Measurements from ENCODE around the gene NPC2. TPM values are rescaled to one million over a fixed set of nuclear protein-coding genes. Genes with fewer than 3 reads are reported as not detected.

NPC2 gene
- total RNA-seq, 1 donor from 2014 or later = 8.6 TPM

DNA sequence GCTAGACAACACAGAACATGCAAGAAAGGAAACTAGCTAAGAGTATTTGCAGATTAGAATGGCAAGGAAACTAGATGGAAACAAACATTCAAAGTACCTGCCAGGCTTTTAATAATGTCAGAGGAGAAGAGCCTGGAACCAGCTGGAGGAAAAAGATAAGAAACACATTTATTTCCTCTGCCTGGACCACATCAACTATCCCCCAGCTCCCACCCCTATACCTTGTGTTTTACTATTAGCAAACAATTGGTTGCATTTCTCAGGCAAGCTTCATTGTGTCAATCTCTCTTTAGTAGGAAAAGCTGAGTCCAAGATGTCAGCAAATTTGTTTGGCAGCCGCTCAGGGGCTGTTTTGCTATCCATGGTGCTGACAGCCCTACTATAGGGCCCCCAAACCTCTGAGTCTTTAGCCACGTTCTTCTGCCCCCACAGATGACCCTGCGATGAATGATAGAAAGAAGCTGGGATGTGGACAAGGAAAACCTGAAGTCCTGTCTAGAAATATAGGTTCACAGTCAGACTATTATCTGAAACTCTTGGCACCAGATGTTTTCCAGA lies 55.5 kb downstream of the NPC2 start:
- peaks cover 16% of the 10 kb centered on the region for H3K27me3 Mint-ChIP-seq (ENCODE audit: insufficient read depth)
- no peak overlapping the region for H3K27ac Mint-ChIP-seq
- H3K36me3 Mint-ChIP-seq (ENCODE audit: low read depth) = no peaks in the 10 kb centered on the region
- DNase-seq (ENCODE audit: low spot score) = no peak
- no peak overlapping the region for H3K4me3 Mint-ChIP-seq
- no peaks in the 10 kb centered on the region for H3K9me3 Mint-ChIP-seq
- no peaks in the 10 kb centered on the region for H3K4me1 Mint-ChIP-seq (ENCODE audit: low read depth)
- intact Hi-C loops (cut with micrococcal nuclease) = no loop called here

DNA sequence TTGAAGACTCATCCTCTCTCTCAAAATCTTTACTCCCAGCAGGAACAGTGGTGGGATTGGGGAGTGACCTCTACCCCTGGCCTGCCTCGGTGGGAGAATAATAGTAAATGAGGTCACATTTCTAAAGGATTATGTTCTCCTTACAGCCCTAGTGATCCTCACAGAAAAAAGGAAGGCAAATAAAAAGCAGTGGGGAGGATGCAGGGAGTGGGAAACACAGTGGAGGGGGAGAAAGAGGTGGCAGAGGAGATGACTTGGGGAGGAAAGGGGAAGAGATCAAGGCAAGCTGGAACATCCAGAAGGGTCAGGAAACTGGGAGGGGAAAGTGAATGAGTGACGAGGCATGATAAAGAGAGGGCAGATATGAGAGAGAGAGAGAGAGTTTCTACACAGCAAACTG lies 58.8 kb downstream of the NPC2 start:
- Mint-ChIP-seq H3K36me3 (ENCODE audit: low read depth) (no peaks in the 10 kb centered on the region), H3K27me3 (ENCODE audit: insufficient read depth) (peaks cover 22% of the 10 kb centered on the region), H3K27ac (no peak overlapping the region), H3K4me3 (no peak overlapping the region), H3K9me3 (no peaks in the 10 kb centered on the region), H3K4me1 (ENCODE audit: low read depth) (no peaks in the 10 kb centered on the region)
- no peak for DNase-seq (ENCODE audit: low spot score)
- intact Hi-C loops (cut with micrococcal nuclease) = no loop called here

DNA sequence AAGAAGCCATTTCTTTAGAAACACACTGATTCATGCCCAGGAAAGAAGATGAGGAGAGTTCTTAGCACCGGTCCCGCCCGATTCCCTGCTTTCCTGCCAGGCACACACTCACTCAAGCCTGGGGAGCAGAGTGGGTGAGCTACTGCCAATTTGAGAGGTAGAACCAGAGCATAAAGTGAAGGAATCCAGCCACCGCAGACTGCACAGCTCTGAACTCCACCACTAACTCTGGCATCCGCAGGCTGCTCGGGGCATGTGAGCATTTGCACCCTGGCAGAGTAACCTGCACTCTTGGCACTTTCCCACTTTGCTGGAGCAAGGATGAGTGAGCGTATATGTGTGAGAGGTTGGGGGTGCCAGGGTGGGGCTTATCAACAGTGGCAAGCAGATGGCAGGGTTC lies 63.1 kb downstream of the NPC2 start:
- Mint-ChIP-seq H3K4me3 (no peak overlapping the region), H3K36me3 (ENCODE audit: low read depth) (no peaks in the 10 kb centered on the region), H3K27me3 (ENCODE audit: insufficient read depth) (peaks cover 26% of the 10 kb centered on the region), H3K27ac (no peak overlapping the region), H3K9me3 (no peaks in the 10 kb centered on the region), H3K4me1 (ENCODE audit: low read depth) (peaks cover 5% of the 10 kb centered on the region)
- intact Hi-C loops (cut with micrococcal nuclease) = no loop called here
- no peak for DNase-seq (ENCODE audit: low spot score)

Other genes with a start within 250 kb of the NPC2 start
- gene ABCD4, start 190.4 kb downstream of the NPC2 start, total RNA-seq = 38.8 and 44.4 TPM in 2 replicates
- not detected in 2 replicates for gene VRTN, start 144.8 kb downstream of the NPC2 start, total RNA-seq
- gene SYNDIG1L, start 67.1 kb downstream of the NPC2 start, total RNA-seq = not detected in 2 replicates
- 18.8 and 20.2 TPM in 2 replicates for gene ISCA2, start 460 bp upstream of the NPC2 start, total RNA-seq
- gene LTBP2, start 118.9 kb upstream of the NPC2 start, total RNA-seq = 0.05 and 0.24 TPM in 2 replicates
- 45.8 and 50.2 TPM in 2 replicates for gene AREL1, start 219.8 kb upstream of the NPC2 start, total RNA-seq
- 64.5 and 68.2 TPM in 2 replicates for gene FCF1, start 219.8 kb upstream of the NPC2 start, total RNA-seq